ENCODE results near the gene RNF214.

Gene RNF214

DNA sequence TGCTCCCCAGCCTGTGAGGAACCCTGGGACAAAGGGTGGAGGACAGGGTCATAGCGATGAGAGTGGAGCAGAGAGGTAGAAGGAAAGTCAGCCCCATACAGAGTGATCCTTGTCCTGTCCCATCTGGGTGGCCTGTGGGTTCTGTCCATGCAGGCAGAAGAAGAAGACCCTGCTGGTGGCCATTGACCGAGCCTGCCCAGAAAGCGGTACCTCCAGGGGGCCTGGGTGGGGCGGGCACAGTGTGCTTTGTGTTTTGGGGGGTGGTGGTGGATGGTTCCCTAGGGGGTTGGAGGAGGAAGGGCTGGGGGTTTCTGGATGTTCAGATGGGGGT lies 46.1 kb upstream of the RNF214 start:
- H3K27ac ChIP-seq (ENCODE audit: low read length), result peak overlapping the region; percentile 89
- H3K9me3 ChIP-seq (ENCODE audit: insufficient read depth, low read length), result no peaks in the 10 kb centered on the region
- peak overlapping the region; percentile 31; the same call in 1 of the 2 replicates for H3K4me3 ChIP-seq (ENCODE audit: low read length)
- peak overlapping the region; percentile 71 for H3K4me2 ChIP-seq (ENCODE audit: low read length)
- TF ChIP-seq EZH2phosphoT487 (IDR thresholded peaks at IDR 0.05; ENCODE audit: low read depth), result no peak
- TF ChIP-seq, protein P1, sequence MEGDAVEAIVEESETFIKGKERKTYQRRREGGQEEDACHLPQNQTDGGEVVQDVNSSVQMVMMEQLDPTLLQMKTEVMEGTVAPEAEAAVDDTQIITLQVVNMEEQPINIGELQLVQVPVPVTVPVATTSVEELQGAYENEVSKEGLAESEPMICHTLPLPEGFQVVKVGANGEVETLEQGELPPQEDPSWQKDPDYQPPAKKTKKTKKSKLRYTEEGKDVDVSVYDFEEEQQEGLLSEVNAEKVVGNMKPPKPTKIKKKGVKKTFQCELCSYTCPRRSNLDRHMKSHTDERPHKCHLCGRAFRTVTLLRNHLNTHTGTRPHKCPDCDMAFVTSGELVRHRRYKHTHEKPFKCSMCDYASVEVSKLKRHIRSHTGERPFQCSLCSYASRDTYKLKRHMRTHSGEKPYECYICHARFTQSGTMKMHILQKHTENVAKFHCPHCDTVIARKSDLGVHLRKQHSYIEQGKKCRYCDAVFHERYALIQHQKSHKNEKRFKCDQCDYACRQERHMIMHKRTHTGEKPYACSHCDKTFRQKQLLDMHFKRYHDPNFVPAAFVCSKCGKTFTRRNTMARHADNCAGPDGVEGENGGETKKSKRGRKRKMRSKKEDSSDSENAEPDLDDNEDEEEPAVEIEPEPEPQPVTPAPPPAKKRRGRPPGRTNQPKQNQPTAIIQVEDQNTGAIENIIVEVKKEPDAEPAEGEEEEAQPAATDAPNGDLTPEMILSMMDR (IDR thresholded peaks at IDR 0.05; ENCODE audit: low read depth, low read length), result no peak
- H2AFZ ChIP-seq (ENCODE audit: low read depth, low read length), result no peak overlapping the region
- peaks cover 15% of the 10 kb centered on the region for H3K36me3 ChIP-seq (replicated peaks; ENCODE audit: low read depth, low read length)
- H3K27me3 ChIP-seq (ENCODE audit: low read depth, low read length), result no peaks in the 10 kb centered on the region
- no peaks in the 10 kb centered on the region for H3K79me2 ChIP-seq (ENCODE audit: low read length)
- H4K20me1 ChIP-seq (ENCODE audit: insufficient read depth, low read length), result no peaks in the 10 kb centered on the region
- peaks cover 54% of the 10 kb centered on the region for H3K4me1 ChIP-seq (ENCODE audit: low read length)
- peak overlapping the region; percentile 52; the same call in 1 of the 2 replicates for H3K9ac ChIP-seq (ENCODE audit: low read length)

DNA sequence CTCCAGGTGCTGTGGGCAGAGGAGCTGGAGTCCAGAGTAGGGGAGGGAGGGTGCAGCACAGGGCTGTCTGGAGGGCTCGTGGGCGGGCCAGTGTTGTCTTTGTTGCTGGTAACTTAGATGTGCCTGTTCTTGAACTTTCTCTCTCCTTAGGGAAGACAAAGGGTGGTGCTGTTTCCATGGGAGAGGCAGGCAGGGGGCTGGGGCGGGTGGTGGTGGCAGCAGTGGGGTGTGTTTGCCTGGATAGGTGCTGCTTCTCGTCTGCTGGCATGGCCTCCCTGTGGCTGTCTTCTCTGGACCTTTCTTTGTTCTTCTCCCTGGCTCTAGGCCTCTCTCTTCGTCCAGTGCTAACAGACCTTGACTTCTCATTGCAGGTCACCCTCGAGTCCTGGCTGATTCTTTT lies 45.5 kb upstream of the RNF214 start:
- H3K4me2 ChIP-seq (ENCODE audit: low read length), result peak overlapping the region; percentile 71; the same call in 1 of the 2 replicates
- no peak overlapping the region for H3K4me3 ChIP-seq (ENCODE audit: low read length)
- no peak overlapping the region for H3K9ac ChIP-seq (ENCODE audit: low read length)
- no peaks in the 10 kb centered on the region for H4K20me1 ChIP-seq (ENCODE audit: insufficient read depth, low read length)
- H2AFZ ChIP-seq (ENCODE audit: low read depth, low read length), result no peak overlapping the region
- no peaks in the 10 kb centered on the region for H3K9me3 ChIP-seq (ENCODE audit: insufficient read depth, low read length)
- peaks cover 51% of the 10 kb centered on the region for H3K4me1 ChIP-seq (ENCODE audit: low read length)
- no peaks in the 10 kb centered on the region for H3K27me3 ChIP-seq (ENCODE audit: low read depth, low read length)
- H3K79me2 ChIP-seq (ENCODE audit: low read length), result no peaks in the 10 kb centered on the region
- H3K36me3 ChIP-seq (replicated peaks; ENCODE audit: low read depth, low read length), result peaks cover 16% of the 10 kb centered on the region
- H3K27ac ChIP-seq (ENCODE audit: low read length), result no peak overlapping the region
- TF ChIP-seq EZH2phosphoT487 (IDR thresholded peaks at IDR 0.05; ENCODE audit: low read depth), result no peak
- TF ChIP-seq, protein P1 (IDR thresholded peaks at IDR 0.05; ENCODE audit: low read depth, low read length), result no peak

DNA sequence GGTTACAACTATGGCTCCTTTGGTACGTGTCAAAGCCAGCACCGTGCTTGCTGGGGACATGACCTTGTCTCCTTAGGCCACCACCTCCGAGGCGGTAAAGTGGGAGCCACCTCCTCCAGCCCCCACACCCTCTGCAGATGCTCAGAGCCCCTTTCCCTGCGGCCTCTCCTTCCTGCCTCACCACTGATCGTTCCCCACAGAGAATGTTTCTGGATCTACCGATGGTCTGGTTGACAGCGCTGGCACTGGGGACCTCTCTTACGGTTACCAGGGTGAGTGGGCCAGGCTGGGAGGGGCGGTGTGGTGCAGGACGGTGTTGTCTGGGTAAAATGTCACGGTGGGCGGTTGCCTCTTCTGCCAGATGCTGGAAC lies 45.1 kb upstream of the RNF214 start:
- TF ChIP-seq, protein P1 (IDR thresholded peaks at IDR 0.05; ENCODE audit: low read depth, low read length), result no peak
- no peak for TF ChIP-seq EZH2phosphoT487 (IDR thresholded peaks at IDR 0.05; ENCODE audit: low read depth)
- Histone ChIP-seq H3K79me2 (ENCODE audit: low read length) (no peaks in the 10 kb centered on the region), H3K4me1 (ENCODE audit: low read length) (peaks cover 51% of the 10 kb centered on the region), H3K27ac (ENCODE audit: low read length) (no peak overlapping the region), H3K4me2 (ENCODE audit: low read length) (no peak overlapping the region), H3K4me3 (ENCODE audit: low read length) (no peak overlapping the region), H3K9me3 (ENCODE audit: insufficient read depth, low read length) (no peaks in the 10 kb centered on the region), H3K27me3 (ENCODE audit: low read depth, low read length) (no peaks in the 10 kb centered on the region), H3K36me3 (replicated peaks; ENCODE audit: low read depth, low read length) (peaks cover 16% of the 10 kb centered on the region), H4K20me1 (ENCODE audit: insufficient read depth, low read length) (no peaks in the 10 kb centered on the region), H3K9ac (ENCODE audit: low read length) (no peak overlapping the region), H2AFZ (ENCODE audit: low read depth, low read length) (no peak overlapping the region)

DNA sequence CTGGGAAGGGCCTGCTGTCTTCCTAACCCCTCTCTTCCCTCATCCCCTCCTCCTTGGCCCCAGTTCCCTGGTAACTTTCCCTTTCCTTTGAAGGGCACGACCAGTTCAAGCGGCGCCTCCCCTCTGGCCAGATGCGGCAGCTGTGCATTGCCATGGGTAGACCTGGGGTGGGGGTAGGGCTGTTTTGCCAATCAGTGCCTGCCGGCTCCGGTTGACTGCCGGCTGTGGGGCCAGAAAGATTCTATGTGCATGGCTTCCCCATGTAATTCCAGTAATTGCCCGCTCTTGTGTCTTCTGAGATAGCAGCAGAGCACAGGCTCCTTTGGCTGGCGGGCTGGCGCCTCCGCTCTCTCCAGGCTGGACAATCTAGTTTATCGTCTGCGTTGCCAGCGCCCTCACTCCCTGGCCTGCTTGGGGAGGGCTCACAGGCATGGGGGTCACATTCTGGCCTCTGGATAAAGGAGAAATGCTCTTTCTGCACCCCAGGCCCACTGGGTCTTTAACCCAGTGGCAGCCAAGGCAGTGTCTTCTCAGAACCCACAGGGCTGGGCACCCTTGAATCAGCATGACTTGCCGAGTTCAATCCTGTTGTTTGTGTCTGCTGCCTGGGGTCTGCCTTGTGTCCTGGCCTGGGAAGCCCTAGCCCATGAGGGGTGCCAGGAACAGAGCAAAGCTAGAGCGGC lies 44.5 kb upstream of the RNF214 start:
- no peak overlapping the region for H3K4me2 ChIP-seq (ENCODE audit: low read length)
- H3K9me3 ChIP-seq (ENCODE audit: insufficient read depth, low read length), result no peaks in the 10 kb centered on the region
- H3K4me1 ChIP-seq (ENCODE audit: low read length), result peaks cover 51% of the 10 kb centered on the region
- H3K4me3 ChIP-seq (ENCODE audit: low read length), result no peak overlapping the region
- TF ChIP-seq, protein P1 (IDR thresholded peaks at IDR 0.05; ENCODE audit: low read depth, low read length), result no peak
- no peak for TF ChIP-seq EZH2phosphoT487 (IDR thresholded peaks at IDR 0.05; ENCODE audit: low read depth)
- H4K20me1 ChIP-seq (ENCODE audit: insufficient read depth, low read length), result no peaks in the 10 kb centered on the region
- no peaks in the 10 kb centered on the region for H3K27me3 ChIP-seq (ENCODE audit: low read depth, low read length)
- no peak overlapping the region for H3K27ac ChIP-seq (ENCODE audit: low read length)
- no peaks in the 10 kb centered on the region for H3K79me2 ChIP-seq (ENCODE audit: low read length)
- no peak overlapping the region for H2AFZ ChIP-seq (ENCODE audit: low read depth, low read length)
- H3K36me3 ChIP-seq (replicated peaks; ENCODE audit: low read depth, low read length), result peaks cover 19% of the 10 kb centered on the region
- no peak overlapping the region for H3K9ac ChIP-seq (ENCODE audit: low read length)
